HG02884 (cell line): ENCODE data around the gene CAB39.

Experiments used
- ATAC-seq: cut with Tn5 transposase; IDR thresholded peaks from one replicate; pipeline ENCODE4 v1.9.1; 2021; ENCODE audit warnings: mild to moderate bottlenecking, moderate library complexity; ENCODE audit not compliant: unreplicated experiment

Gene CAB39

GRCh38 chr2:230811508-230811907 is 98.9 kb downstream of the CAB39 start:
- no peak for ATAC-seq

GRCh38 chr2:230812033-230812432 is 99.4 kb downstream of the CAB39 start:
- no peak for ATAC-seq

GRCh38 chr2:230814616-230815015 is 102.0 kb downstream of the CAB39 start:
- no peak for ATAC-seq

- no peak for ATAC-seq
These were observed 102.4 kb downstream of the CAB39 start for GRCh38 chr2:230815088-230815487.

- no peak for ATAC-seq
These were observed 104.1 kb downstream of the CAB39 start for GRCh38 chr2:230816735-230817134.

- ATAC-seq, result no peak
These were observed 106.8 kb downstream of the CAB39 start for GRCh38 chr2:230819433-230819832.

- ATAC-seq, result no peak
These were observed 108.8 kb downstream of the CAB39 start for GRCh38 chr2:230821261-230821990.

GRCh38 chr2:230821991-230822520 is 109.4 kb downstream of the CAB39 start:
- ATAC-seq, result no peak

GRCh38 chr2:230823264-230823964 is 110.8 kb downstream of the CAB39 start:
- no peak for ATAC-seq

GRCh38 chr2:230824406-230824978 is 111.8 kb downstream of the CAB39 start:
- no peak for ATAC-seq

- no peak for ATAC-seq
These were observed 112.7 kb downstream of the CAB39 start for GRCh38 chr2:230825354-230825753.

- no peak for ATAC-seq
These were observed 115.2 kb downstream of the CAB39 start for GRCh38 chr2:230827774-230828271.

GRCh38 chr2:230828272-230828961 is 115.8 kb downstream of the CAB39 start:
- no peak for ATAC-seq

GRCh38 chr2:230829293-230829692 is 116.7 kb downstream of the CAB39 start:
- ATAC-seq, result no peak

GRCh38 chr2:230829959-230830358 is 117.3 kb downstream of the CAB39 start:
- ATAC-seq, result no peak

GRCh38 chr2:230830428-230830827 is 117.8 kb downstream of the CAB39 start:
- ATAC-seq, result no peak

- ATAC-seq, result no peak
These were observed 127.7 kb downstream of the CAB39 start for GRCh38 chr2:230840301-230840700.

GRCh38 chr2:230842473-230842872 is 129.8 kb downstream of the CAB39 start:
- ATAC-seq, result no peak

- no peak for ATAC-seq
These were observed 130.5 kb downstream of the CAB39 start for GRCh38 chr2:230843132-230843531.

- no peak for ATAC-seq
These were observed 133.7 kb downstream of the CAB39 start for GRCh38 chr2:230846360-230846759.

- ATAC-seq, result peak; percentile 87
These were observed 135.3 kb downstream of the CAB39 start for GRCh38 chr2:230847883-230848388.
